Tibial nerve (tissue), 4 donors: Measurements from ENCODE around the gene NCEH1.

Experiments
- CTCF ChIP-seq, 5 experiments: fragments of 200-600 bp in 3 of 5; fragments of 450-650 bp in 2 of 5; sonication (generic) in 3 of 5; IDR thresholded peaks; one replicate each; pipeline ENCODE4 v1.5.1; 2016 to 2019; ENCODE audit warnings: antibody characterized with exemption in 5 of 5, mild to moderate bottlenecking in 3 of 5, moderate library complexity in 2 of 5
- EP300 ChIP-seq, 2 donors: sonication (generic); formaldehyde crosslinking; IDR thresholded peaks; one replicate each; pipeline ENCODE4 v1.6.1; 2017; ENCODE audit warnings: antibody characterized with exemption in 2 of 2, mild to moderate bottlenecking in 1 of 2
- POLR2A ChIP-seq, 2 donors: fragments of 450-650 bp; IDR thresholded peaks; one replicate each; pipeline ENCODE4 v1.6.1; 2017; ENCODE audit warnings: antibody characterized with exemption in 2 of 2, mild to moderate bottlenecking in 2 of 2, moderate library complexity in 2 of 2

GRCh38 chr3:172666873-172667694 lies 43.8 kb downstream of the NCEH1 start:
- TF ChIP-seq POLR2A (IDR thresholded peaks at IDR 0.05) (no peak), CTCF (IDR thresholded peaks at IDR 0.05) (peak; percentile 61 to 86 (median 67)), EP300 (IDR thresholded peaks at IDR 0.05) (no peak)
